HG02798 (cell line): ENCODE data around the gene LMX1B.

Experiments used
- ATAC-seq: cut with Tn5 transposase; IDR thresholded peaks from one replicate; pipeline ENCODE4 v1.9.1; 2021; ENCODE audit warnings: mild to moderate bottlenecking; ENCODE audit not compliant: unreplicated experiment, poor library complexity

The LMX1B gene

GRCh38 chr9:126617003-126617822 lies 3.5 kb downstream of the LMX1B start:
- no peak for ATAC-seq

GRCh38 chr9:126617823-126618165 lies 4.1 kb downstream of the LMX1B start:
- no peak for ATAC-seq

GRCh38 chr9:126618190-126618584 lies 4.5 kb downstream of the LMX1B start:
- ATAC-seq, result no peak

- ATAC-seq, result no peak
Measured at GRCh38 chr9:126618585-126619360, 5.0 kb downstream of the LMX1B start.

- no peak for ATAC-seq
Measured at GRCh38 chr9:126619361-126620135, 5.8 kb downstream of the LMX1B start.

GRCh38 chr9:126620478-126620877 lies 6.8 kb downstream of the LMX1B start:
- ATAC-seq, result no peak

GRCh38 chr9:126621061-126621918 lies 7.6 kb downstream of the LMX1B start:
- ATAC-seq, result no peak

GRCh38 chr9:126621919-126622735 lies 8.4 kb downstream of the LMX1B start:
- no peak for ATAC-seq

DNA sequence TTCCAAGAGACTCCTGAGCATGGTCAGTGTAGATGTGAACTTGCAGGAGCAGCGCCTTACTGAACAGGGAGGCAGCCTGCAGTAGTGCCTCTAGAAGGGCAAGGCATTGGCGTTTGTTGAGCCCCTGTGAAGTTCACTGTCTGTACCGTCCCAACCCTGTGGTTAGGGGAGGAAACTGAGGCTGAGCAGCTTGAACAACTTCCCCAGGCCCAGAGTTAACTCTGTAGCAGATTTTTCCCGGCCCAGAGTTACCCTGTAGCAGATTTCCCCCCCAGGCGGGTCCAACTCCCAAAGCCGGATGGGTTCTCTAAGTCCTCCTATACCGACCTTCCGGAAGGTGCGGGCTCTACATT lies 9.6 kb downstream of the LMX1B start:
- ATAC-seq, result no peak

DNA sequence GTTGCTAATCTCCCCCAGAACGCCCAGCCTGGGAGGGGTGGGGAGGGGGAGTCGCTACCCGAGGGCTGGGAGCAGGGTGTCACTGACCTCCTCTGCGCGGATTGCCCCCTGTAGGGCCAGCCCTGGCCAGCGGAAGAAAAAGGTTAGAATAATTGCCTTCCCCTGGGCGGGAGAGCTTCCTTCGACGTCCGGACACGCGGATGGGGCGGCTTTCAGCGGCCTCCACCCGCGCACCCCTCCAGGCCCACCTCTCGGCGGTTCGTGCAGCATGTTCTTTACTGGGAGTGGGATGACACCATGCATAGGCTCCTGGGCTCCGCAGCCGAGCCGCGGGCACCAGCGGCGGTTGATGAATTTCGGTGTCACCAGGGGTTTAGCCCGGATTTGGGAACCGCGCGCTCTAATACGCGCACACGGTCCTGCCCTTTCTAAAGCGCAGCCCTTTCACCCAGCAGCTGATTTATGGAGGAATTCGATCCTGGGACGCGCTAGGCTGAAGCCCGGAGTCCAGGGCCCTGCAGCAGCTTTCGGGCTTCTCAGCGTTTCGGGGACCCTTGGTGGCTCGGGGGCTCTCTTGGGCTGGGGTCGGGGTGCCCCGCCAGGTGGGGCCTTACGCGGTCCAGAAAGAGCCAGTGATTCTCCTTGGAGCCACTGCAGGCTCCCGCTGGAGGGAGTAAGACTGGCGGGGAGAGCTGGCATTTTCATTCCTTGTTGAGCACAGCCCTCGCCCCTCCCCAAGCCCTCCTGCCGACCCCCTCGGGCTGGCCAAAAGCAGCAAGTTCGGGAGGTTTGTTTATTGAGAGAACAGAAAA lies 10.1 kb downstream of the LMX1B start:
- ATAC-seq, result no peak

DNA sequence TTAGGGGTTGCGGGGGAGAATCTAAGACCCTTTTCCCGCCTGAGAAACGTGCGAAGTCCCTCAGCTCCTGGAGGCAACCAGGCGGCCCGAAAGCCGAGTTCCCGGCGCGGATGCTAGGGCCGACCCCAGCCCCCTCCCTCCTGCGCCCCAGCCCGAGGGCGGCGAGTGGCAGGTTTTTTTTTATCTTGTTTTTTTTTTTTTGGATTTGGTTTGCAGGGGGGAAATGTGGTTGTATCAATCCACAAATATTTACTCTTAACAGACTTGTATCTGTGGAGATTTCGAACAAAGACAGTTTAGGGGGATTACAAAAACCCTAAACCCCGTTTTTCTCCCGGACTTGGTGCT lies 10.7 kb downstream of the LMX1B start:
- ATAC-seq, result no peak

- ATAC-seq, result no peak
Measured at GRCh38 chr9:126624912-126625311, 11.2 kb downstream of the LMX1B start.

DNA sequence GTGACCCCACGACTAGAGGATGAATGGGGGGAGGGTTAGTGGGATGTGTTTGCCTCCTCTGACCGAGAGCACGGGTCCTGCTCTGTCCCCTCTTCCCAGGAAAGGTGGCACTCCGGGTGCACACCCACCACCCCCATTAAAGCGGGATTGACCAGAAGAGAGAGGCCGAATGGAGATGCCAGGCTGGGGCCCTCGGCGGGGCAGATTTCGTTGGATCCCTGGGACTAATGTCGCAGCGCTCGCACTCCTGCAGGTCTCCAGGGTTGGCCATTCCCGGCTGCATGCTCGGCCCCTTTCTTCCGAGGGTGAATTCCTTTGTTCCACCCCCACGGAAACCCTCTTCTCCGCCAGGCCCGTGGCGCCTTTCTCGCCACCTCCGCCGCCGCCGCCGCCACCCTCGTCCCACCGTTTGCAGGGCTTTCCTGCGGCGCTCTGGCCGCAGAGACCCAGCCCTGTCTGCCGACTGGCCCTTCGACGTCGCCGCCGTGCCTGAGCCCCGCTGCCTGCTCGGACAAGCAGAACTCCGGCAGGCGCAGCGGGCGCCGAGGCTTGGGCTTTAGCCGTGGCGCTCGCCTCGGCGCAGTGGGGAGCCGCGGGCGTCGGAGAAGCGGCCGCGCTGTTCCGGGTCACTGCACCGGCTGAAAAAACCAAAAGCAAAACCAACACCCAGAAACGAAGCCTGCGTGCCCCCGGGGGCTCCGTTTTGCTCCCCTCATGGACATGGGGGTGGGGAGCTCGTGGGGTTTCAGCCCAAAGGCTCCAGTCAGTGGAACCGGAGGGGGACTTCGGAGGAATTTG lies 11.8 kb downstream of the LMX1B start:
- no peak for ATAC-seq

DNA sequence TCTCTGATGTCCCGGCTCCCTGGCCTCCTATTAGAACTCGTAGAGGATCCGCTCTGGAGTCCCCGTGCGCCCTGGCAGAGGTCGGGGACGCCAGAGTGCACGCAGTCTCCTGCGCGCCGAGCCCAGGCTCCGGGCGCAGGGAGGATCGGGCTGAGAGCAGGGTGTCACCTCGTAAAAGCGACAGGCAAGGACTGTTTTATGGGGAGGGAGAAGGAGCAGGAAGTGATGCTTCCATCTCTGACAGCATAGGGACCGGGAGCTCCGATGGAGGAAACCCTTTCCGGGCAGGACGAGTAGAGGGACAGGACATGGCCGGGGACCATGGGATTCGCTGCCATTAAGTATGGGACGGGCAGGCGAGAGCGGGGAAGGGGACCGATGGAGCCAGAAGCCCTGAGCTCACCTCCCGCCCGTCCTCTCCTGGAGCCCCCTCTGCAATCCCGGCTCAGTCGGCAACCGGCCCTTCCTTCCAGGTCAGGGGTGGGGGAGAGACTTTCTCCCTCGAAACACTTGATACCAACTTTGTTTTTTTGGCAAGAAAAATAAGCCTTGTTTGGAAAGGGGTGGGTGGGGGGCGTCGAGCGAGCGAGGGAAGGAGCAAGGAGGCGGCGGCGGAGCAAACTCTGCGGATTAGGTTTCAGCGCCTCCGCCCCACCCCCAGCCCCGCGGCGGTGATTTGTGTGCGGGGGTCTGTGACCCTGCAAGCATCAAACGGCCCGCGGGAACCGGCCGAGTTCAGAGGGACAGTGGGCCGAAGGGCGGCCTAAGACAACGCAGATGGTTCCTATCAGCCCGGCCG lies 12.6 kb downstream of the LMX1B start:
- no peak for ATAC-seq

DNA sequence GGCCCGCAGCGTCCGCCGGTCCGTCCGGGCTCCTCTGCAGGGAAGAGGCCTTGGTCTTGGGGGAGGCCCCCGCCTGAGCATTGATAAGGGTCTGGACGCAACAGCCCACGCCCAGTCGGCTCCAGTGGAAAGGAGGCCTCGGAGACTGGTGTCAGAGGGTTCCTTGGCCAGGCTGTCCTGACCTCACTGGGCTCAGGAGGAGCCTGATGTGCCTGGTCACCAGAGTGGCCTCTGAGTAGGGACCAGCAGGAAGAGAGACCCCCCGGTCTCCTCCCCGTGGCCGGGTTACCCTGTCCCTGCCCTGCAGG lies 13.2 kb downstream of the LMX1B start:
- ATAC-seq, result no peak

DNA sequence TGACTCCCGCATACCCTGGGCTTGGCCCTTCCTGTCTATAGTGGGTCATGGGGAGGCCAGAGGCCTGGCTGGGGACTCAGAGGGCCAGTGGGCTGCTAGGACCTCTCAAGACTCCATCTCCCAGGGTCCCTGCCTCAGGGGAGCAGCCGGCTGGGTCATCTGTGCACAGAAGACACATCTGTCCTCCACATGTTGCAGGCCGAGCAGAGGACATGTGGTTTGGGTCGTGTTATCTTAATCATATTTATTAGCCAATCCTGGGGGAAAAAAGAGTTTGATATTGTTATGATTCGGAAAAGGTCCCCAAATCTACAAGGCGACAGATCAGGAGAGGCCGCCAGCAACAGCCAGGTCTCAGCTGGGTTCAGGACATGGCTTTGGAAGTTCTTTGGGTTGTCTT lies 14.4 kb downstream of the LMX1B start:
- ATAC-seq, result no peak

DNA sequence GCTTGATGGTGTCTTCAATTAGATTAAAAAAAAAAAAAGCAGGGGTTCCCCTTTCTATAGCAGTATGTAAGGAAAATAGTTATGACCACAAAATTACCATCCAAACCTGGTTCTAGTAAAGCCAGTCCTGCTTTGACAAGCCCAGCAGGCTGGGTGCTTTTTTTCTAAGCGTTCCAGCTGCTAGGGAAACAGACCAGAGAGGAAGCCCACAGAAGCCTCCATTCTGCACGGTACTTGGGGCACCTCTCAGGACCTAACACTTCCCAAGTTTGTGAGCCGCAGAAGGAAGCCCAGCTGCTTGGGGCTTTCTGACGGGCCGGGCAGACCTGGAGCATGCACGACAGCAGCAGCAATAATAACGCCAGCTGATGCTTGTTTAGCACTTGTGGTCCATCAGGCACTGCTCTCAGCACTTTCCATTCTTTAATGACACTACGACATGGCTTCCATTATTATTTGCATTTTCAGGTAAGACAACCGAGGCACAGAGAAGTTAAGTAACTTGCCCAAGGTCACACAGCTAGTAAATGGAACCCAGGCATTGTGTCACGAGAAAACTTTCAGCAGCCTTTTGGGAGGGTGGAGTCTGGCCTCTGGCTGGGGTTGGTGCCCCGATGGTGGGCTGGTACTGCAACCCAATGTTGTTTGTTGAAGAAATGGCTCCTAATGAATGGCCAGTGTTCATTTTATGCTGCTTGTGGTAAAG lies 15.4 kb downstream of the LMX1B start:
- ATAC-seq, result no peak
